PFSK-1 (cell line): ENCODE results near the gene LENEP.

ENCODE experiments used
- POLR2AphosphoS5 ChIP-seq: IDR thresholded peaks from 2 replicates; pipeline ENCODE4 v1.6.1; 2012; ENCODE audit warnings: low read depth, mild to moderate bottlenecking, control low read depth, low read length, moderate library complexity
- REST ChIP-seq, 2 experiments: IDR thresholded peaks; 2 replicates each; pipeline versions ENCODE4 v1.6.1 to v1.8.0; 2011 to 2012; ENCODE audit warnings: low read depth in 2 of 2, low read length in 2 of 2, control low read depth in 1 of 2, inconsistent platforms in 1 of 2, mild to moderate bottlenecking in 1 of 2, moderate library complexity in 1 of 2; ENCODE audit not compliant: insufficient read depth in 1 of 2
- SIN3A ChIP-seq: IDR thresholded peaks from 2 replicates; pipeline ENCODE4 v1.6.1; 2012; ENCODE audit warnings: mild to moderate bottlenecking, low read length, moderate library complexity, borderline replicate concordance; ENCODE audit not compliant: insufficient read depth
- TAF1 ChIP-seq: IDR thresholded peaks from 2 replicates; pipeline ENCODE4 v1.6.1; 2012; ENCODE audit warnings: low read length, control low read depth, borderline replicate concordance; ENCODE audit not compliant: insufficient read depth

- TF ChIP-seq REST (IDR thresholded peaks at IDR 0.05; ENCODE audit: insufficient read depth in 1 of 2, low read depth in 2 of 2, low read length in 2 of 2) = no peak
- no peak for TF ChIP-seq POLR2AphosphoS5
- TF ChIP-seq TAF1 = no peak
- TF ChIP-seq SIN3A = no peak
These were observed 35.4 kb upstream of the LENEP start for GRCh38 chr1:154958036-154958435.
